Muscle layer of duodenum (tissue), 2 donors: Measurements from ENCODE around the gene NYAP1.
"Not testable (repeated sequence)": the region's sequence is repeated elsewhere in the genome, so short reads cannot be mapped to it uniquely, and the experiment has no call there.

Source experiments
- H3K27ac ChIP-seq: one replicate; pipeline ENCODE4 v1.7.0; 2013; ENCODE audit warnings: mild to moderate bottlenecking, low read length
- H3K27me3 ChIP-seq: one replicate; pipeline ENCODE4 v1.7.0; 2013; ENCODE audit warnings: low read depth, mild to moderate bottlenecking, control low read depth, low read length
- H3K36me3 ChIP-seq, 2 donors: one replicate each; pipeline ENCODE4 v1.7.0; 2013; ENCODE audit warnings: low read length in 2 of 2, control low read depth in 1 of 2, mild to moderate bottlenecking in 1 of 2; ENCODE audit not compliant: insufficient read depth in 2 of 2, control insufficient read depth in 1 of 2
- H3K4me1 ChIP-seq, 2 donors: one replicate each; pipeline ENCODE4 v1.7.0; 2013; ENCODE audit warnings: low read length in 2 of 2, mild to moderate bottlenecking in 2 of 2, control low read depth in 1 of 2, moderate library complexity in 1 of 2; ENCODE audit not compliant: insufficient read depth in 2 of 2, control insufficient read depth in 1 of 2
- H3K4me3 ChIP-seq, 2 donors: one replicate each; pipeline ENCODE4 v1.7.0; 2013; ENCODE audit warnings: low read length in 2 of 2, low read depth in 1 of 2, mild to moderate bottlenecking in 1 of 2
- H3K9me3 ChIP-seq, 2 donors: one replicate each; pipeline ENCODE4 v1.7.0; 2013; ENCODE audit warnings: low read length in 2 of 2, control low read depth in 1 of 2, mild to moderate bottlenecking in 1 of 2; ENCODE audit not compliant: control insufficient read depth in 1 of 2
- donor health status: healthy.

NYAP1 gene

DNA sequence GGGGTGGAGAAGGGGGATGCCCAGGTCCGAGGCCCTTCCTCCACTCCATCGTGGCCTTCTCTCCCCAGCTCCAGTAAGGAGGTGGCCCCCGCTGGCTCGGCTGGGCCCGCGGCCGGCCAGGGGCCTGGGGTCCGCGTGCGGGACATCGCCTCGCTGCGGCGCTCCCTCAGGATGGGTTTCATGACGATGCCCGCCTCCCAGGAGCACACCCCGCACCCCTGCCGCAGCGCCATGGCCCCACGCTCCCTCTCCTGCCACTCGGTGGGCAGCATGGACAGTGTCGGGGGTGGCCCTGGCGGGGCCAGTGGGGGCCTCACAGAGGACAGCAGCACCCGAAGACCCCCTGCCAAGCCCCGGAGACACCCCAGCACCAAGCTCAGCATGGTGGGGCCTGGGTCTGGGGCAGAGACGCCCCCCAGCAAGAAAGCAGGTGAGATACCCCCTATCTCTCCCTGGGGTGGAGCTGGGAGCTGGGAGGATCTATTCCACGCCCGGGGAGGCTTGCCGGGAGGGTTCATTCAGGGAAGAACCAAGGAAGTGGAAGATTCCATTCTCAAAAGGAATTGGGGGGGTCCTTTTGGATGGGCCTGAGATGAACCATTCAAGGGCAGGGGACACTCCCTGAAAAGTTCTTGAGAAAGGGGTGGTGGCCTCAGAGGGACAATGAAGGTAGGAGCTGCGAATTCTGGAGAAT lies 3.2 kb downstream of the NYAP1 start:
- Histone ChIP-seq H3K9me3 (no peaks in the 10 kb centered on the region), H3K27ac (no peak overlapping the region), H3K36me3 (no peaks in the 10 kb centered on the region), H3K4me1 (peaks cover 0 to 31% of the 10 kb centered on the region in 2 donors), H3K4me3 (no peak overlapping the region), H3K27me3 (no peaks in the 10 kb centered on the region)

DNA sequence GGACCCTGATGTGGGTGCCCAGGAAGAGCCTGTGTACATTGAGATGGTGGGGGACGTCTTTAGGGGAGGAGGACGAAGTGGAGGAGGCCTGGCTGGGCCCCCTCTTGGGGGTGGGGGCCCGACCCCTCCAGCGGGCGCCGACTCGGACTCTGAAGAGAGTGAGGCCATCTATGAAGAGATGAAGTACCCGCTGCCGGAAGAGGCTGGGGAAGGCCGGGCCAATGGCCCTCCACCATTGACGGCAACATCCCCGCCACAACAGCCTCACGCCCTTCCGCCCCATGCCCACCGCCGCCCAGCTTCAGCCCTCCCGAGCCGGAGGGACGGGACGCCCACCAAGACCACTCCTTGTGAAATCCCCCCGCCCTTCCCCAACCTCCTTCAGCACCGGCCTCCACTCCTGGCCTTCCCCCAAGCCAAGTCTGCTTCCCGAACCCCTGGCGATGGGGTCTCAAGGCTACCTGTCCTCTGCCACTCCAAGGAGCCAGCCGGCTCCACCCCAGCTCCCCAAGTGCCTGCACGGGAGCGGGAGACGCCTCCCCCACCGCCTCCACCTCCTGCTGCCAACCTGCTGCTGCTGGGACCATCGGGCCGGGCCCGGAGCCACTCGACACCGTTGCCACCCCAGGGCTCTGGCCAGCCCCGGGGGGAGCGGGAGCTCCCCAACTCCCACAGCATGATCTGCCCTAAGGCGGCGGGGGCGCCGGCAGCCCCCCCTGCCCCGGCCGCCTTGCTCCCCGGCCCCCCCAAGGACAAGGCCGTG lies 4.8 kb downstream of the NYAP1 start:
- Histone ChIP-seq H3K4me3 (no peak overlapping the region), H3K9me3 (no peaks in the 10 kb centered on the region), H3K4me1 (peaks cover 0 to 26% of the 10 kb centered on the region in 2 donors), H3K27ac (no peak overlapping the region), H3K27me3 (no peaks in the 10 kb centered on the region), H3K36me3 (no peaks in the 10 kb centered on the region)

DNA sequence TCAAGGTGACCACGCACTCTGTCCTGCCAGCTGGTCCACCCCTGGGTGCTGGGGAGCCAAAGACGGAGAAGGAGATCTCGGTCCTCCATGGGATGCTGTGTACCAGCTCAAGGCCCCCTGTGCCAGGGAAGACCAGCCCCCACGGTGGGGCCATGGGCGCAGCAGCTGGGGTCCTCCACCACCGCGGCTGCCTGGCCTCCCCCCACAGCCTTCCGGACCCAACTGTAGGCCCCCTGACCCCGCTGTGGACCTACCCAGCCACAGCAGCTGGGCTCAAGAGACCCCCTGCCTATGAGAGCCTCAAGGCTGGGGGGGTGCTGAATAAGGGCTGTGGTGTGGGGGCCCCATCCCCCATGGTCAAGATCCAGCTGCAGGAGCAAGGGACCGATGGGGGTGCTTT lies 5.4 kb downstream of the NYAP1 start:
- Histone ChIP-seq H3K27me3 (no peaks in the 10 kb centered on the region), H3K4me3 (no peak overlapping the region), H3K27ac (no peak overlapping the region), H3K9me3 (no peaks in the 10 kb centered on the region), H3K4me1 (peaks cover 0 to 29% of the 10 kb centered on the region in 2 donors), H3K36me3 (no peaks in the 10 kb centered on the region)

DNA sequence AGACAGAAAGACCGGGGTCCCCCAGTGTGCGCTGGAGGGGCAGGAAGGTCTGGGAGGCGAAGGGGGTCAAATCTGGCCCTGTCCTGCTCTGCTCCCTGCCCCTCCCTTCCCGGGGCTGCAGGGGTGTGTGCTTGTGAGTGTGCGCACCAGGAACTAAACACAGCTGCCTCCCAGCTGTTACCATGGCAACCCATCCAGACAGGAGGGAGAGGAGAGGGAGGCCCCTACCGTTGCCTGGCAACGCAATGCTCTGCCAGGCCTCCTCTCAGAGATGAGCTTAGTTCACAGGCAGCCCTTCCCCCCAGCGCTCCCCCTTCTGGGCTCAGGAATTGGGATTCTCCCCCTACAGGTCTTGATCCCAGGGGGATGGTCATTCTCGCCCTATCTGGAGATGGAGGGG lies 6.1 kb downstream of the NYAP1 start:
- no peak overlapping the region for H3K4me3 ChIP-seq
- H3K27ac ChIP-seq = no peak overlapping the region
- peaks cover 0 to 27% of the 10 kb centered on the region in 2 donors for H3K4me1 ChIP-seq

DNA sequence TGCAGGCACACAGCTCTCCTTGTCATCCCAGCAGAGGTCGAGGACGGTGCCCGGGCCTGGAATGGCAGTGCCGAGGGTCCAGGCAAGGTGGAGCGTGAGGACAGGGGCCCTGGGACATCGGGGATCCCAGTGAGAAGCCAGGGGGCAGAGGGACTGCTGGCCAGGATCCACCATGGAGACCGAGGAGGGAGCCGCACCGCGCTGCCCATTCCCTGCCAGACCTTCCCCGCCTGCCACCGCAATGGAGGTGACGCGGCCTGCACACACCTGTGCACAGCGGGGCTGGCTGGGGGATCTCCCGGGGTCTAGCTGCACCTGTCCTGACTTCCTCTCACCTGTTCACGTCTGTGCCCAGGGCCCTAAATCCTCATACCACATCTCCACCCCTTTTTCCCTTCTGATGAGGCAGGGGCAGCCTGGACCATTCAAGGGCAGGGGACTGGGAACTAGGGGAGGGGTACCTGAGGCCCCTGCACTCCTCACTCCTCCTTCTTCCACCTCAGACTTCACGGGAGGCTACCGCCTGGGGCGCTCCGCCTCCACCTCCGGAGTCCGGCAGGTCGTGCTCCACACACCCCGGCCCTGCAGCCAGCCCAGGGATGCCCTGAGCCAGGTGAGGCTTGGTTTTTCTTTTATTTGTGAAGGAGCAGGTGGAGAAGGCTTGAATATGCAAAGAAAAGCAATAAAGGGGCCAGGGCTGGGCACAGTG lies 6.9 kb downstream of the NYAP1 start:
- no peak overlapping the region for H3K27ac ChIP-seq
- H3K4me1 ChIP-seq = peaks cover 0 to 23% of the 10 kb centered on the region in 2 donors
- H3K36me3 ChIP-seq = no peaks in the 10 kb centered on the region
- no peaks in the 10 kb centered on the region for H3K27me3 ChIP-seq
- H3K9me3 ChIP-seq = no peaks in the 10 kb centered on the region
- H3K4me3 ChIP-seq = no peak overlapping the region

More for the DNA sequence above, 6.1 kb downstream of the NYAP1 start:
- H3K9me3 ChIP-seq = no peaks in the 10 kb centered on the region
- H3K27me3 ChIP-seq = no peaks in the 10 kb centered on the region
- no peaks in the 10 kb centered on the region for H3K36me3 ChIP-seq

DNA sequence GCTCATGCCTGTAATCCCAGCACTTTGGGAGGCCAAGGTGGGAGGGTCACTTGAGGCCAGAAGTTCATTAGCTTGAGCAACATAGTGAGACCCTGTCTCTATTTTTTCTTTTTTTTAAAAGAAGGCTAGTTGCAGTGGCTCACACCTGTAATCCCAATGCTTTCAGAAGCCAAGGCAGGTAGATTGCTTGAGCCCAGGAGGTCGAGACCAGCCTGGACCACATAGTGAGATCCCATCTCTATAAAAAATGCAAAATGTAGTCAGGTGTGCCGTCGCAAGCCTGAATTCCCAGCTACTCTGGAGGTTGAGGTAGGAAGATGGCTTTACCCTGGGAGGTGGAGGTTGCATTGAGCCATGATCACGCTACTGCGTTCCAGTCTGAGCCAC lies 7.5 kb downstream of the NYAP1 start:
- Histone ChIP-seq H3K27me3 (no peaks in the 10 kb centered on the region), H3K4me3 (no peak overlapping the region), H3K27ac (no peak overlapping the region), H3K9me3 (no peaks in the 10 kb centered on the region), H3K36me3 (no peaks in the 10 kb centered on the region), H3K4me1 (peaks cover 0 to 22% of the 10 kb centered on the region in 2 donors)

DNA sequence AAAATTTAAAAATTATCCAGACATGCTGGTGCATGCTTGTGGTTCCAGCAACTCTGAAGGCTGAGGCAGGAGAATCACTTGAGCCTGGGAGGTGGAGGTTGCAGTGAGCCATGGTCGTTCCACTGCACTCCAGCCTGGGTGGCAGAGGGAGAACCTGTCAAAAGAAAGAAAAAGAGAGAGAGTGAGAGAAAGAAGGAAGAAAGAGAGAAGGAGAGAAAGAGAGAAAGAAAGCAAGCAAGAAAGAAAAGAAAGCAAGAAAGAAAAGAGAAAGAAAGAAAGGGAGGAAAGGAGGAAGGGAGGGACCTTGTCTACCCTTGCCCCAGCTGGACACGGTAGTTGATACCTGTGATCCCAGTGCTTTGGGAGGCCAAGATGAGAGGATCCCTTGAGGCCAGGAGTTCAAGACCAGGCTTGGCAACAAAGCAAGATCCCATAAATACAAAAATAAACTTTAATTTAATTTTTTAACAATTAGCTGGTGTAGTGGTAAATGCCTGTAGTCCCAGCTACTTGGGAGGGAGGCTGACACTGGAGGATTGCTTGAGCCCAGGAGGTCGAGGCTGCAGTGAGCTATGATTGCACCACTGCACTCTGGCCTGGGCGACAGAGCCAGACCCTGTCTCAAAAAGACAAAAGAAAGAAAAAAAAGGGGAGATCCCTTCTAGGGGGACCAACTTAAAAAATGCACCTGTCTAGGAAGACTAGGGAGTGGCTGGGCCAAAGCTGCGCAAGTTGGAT lies 9.2 kb downstream of the NYAP1 start:
- peak overlapping the region; percentile 16 to 55 for H3K4me3 ChIP-seq
- peaks cover 0 to 22% of the 10 kb centered on the region in 2 donors for H3K4me1 ChIP-seq
- H3K36me3 ChIP-seq = no peaks in the 10 kb centered on the region
- H3K9me3 ChIP-seq = no peaks in the 10 kb centered on the region
- H3K27ac ChIP-seq = no peak overlapping the region
- H3K27me3 ChIP-seq = no peaks in the 10 kb centered on the region

DNA sequence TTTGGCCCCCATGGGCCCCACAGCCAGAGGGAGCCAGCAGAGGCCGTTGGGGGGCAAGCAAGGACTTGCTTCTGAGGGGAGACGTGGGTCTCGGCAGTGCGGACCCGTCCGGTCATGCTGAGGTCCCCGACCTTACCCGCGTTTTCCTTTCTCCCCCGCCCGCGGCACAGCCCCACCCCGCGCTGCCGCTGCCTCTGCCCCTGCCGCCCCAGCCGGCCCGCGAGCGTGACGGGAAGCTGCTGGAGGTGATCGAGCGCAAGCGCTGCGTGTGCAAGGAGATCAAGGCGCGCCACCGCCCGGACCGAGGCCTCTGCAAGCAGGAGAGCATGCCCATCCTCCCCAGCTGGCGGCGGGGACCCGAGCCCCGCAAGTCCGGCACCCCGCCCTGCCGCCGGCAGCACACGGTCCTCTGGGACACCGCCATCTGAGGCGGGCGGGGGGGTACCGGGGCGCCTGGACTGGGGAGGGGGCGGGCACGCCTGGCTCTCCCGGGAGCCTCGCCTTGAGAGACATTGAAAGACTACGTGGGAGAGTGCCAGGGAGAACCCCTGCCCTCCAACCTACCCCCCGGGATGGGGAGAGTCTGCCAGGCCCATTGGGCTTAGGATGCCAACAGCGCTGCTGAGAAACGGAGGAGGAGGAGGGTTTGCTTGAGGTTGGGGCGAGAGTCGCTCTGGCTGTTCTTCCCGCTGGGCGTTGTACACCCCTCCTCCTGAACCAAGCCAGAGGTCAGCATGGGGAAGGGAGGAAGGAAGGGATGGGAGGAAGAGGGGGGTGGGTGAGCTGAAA lies 9.9 kb downstream of the NYAP1 start:
- Histone ChIP-seq H3K4me3 (peak overlapping the region; percentile 16 to 55), H3K4me1 (peaks cover 0 to 21% of the 10 kb centered on the region in 2 donors), H3K36me3 (no peaks in the 10 kb centered on the region), H3K9me3 (no peaks in the 10 kb centered on the region), H3K27me3 (no peaks in the 10 kb centered on the region), H3K27ac (no peak overlapping the region)

DNA sequence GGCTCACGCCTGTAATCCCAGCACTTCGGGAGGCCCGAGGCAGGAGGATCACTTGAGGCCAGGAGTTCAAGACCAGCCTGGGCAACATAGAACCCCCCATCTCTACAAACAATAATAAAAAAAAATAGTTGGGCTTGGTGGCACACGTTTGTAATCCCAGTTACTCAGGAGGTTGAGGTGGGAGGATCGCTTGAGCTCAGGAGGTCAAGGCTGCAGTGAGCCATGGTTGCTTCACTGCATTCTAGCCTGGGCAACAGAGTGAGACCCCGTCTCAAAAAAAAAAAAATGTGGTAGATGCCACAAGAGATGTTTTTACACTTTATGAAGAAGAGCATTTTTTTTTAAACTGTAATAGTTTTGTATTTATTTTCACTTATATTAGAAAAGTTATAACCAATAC lies 12.8 kb downstream of the NYAP1 start:
- no peak overlapping the region for H3K4me3 ChIP-seq
- H3K9me3 ChIP-seq = no peaks in the 10 kb centered on the region
- no peak overlapping the region for H3K27ac ChIP-seq
- no peaks in the 10 kb centered on the region for H3K36me3 ChIP-seq
- H3K4me1 ChIP-seq = peaks cover 0 to 10% of the 10 kb centered on the region in 2 donors
- H3K27me3 ChIP-seq = no peaks in the 10 kb centered on the region

DNA sequence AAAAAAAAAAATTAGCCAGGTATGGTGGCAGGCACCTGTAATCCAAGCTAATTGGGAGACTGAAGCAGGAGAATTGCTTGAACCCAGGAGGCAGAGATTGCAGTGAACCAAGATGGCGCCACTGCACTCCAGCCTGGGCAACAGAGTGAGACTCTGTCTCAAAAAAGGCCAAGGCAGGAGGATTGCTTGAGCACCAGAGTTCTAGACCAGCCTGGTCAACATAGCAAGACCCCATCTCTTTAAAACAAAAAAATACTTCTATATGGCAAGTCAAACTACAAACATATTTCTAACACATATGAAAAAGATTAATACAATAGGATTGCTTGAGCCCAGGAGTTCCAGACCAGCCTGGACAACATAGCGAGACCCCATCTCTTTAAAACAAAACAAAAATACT lies 17.0 kb downstream of the NYAP1 start:
- not testable (repeated sequence) for H3K27ac ChIP-seq, H3K9me3 ChIP-seq, H3K4me1 ChIP-seq, H3K4me3 ChIP-seq, H3K27me3 ChIP-seq, H3K36me3 ChIP-seq
